H9 (cell line): ENCODE measurements around the gene SRPX. TPM values are rescaled to one million over a fixed set of nuclear protein-coding genes. Genes with fewer than 3 reads are reported as not detected.

ENCODE experiments used
- DNase-seq: peaks from one replicate; pipeline ENCODE4 v3.0.0-alpha.2; 2017
- H2AFZ ChIP-seq: one replicate; pipeline ENCODE4 v1.6.1; 2013; ENCODE audit warnings: mild to moderate bottlenecking, low read length, control low read depth, moderate library complexity
- H2AK5ac ChIP-seq: 2 replicates; pipeline ENCODE4 v1.6.1; 2013; ENCODE audit warnings: low read length, control low read depth, mixed read lengths; ENCODE audit not compliant: insufficient read length
- H2BK120ac ChIP-seq: one replicate; pipeline ENCODE4 v1.6.1; 2013; ENCODE audit warnings: low read depth, mild to moderate bottlenecking, low read length, control low read depth, inconsistent platforms; ENCODE audit not compliant: poor library complexity, severe bottlenecking
- H2BK12ac ChIP-seq: 2 replicates; pipeline ENCODE4 v1.6.1; 2013; ENCODE audit warnings: low read length, control low read depth, mixed read lengths, low read depth; ENCODE audit not compliant: insufficient read length
- H2BK15ac ChIP-seq: 2 replicates; pipeline ENCODE4 v1.6.1; 2013; ENCODE audit warnings: low read depth, low read length, control low read depth
- H2BK20ac ChIP-seq: one replicate; pipeline ENCODE4 v1.6.1; 2013; ENCODE audit warnings: low read depth, mild to moderate bottlenecking, low read length, control low read depth, inconsistent platforms; ENCODE audit not compliant: poor library complexity, severe bottlenecking
- H2BK5ac ChIP-seq: 2 replicates; pipeline ENCODE4 v1.6.1; 2013; ENCODE audit warnings: low read length, control low read depth, mixed read lengths; ENCODE audit not compliant: insufficient read length
- H3K14ac ChIP-seq: 2 replicates; pipeline ENCODE4 v1.6.1; 2013; ENCODE audit warnings: low read length, control low read depth; ENCODE audit not compliant: insufficient read depth
- H3K18ac ChIP-seq: 2 replicates; pipeline ENCODE4 v1.6.1; 2013; ENCODE audit warnings: low read depth, mild to moderate bottlenecking, mixed read lengths, low read length, control low read depth; ENCODE audit not compliant: insufficient read length
- H3K23ac ChIP-seq: 2 replicates; pipeline ENCODE4 v1.6.1; 2013; ENCODE audit warnings: low read length, control low read depth, mixed read lengths, low read depth; ENCODE audit not compliant: insufficient read length
- H3K23me2 ChIP-seq: 2 replicates; pipeline ENCODE4 v1.6.1; 2013; ENCODE audit warnings: low read depth, mild to moderate bottlenecking, mixed read lengths, low read length, control low read depth; ENCODE audit not compliant: insufficient read length, poor library complexity, severe bottlenecking
- H3K27ac ChIP-seq: 2 replicates; pipeline ENCODE4 v1.5.1; 2013; ENCODE audit warnings: low read length, control low read depth, mixed read lengths, low read depth; ENCODE audit not compliant: insufficient read length
- H3K27me3 ChIP-seq: 2 replicates; pipeline ENCODE4 v1.6.1; 2013; ENCODE audit warnings: low read length, control low read depth, inconsistent platforms; ENCODE audit not compliant: insufficient read depth
- H3K4ac ChIP-seq: 2 replicates; pipeline ENCODE4 v1.6.1; 2013; ENCODE audit warnings: low read depth, mild to moderate bottlenecking, control low read depth, inconsistent platforms, low read length, moderate library complexity
- H3K4me1 ChIP-seq: 2 replicates; pipeline ENCODE4 v1.6.1; 2013; ENCODE audit warnings: low read length, control low read depth, inconsistent platforms; ENCODE audit not compliant: insufficient read depth
- H3K4me2 ChIP-seq: 2 replicates; pipeline ENCODE4 v1.6.1; 2013; ENCODE audit warnings: low read length, control low read depth, mixed read lengths; ENCODE audit not compliant: insufficient read length, insufficient read depth
- H3K56ac ChIP-seq: 2 replicates; pipeline ENCODE4 v1.6.1; 2013; ENCODE audit warnings: low read depth, mild to moderate bottlenecking, mixed read lengths, low read length, control low read depth; ENCODE audit not compliant: insufficient read length
- H3K79me1 ChIP-seq: 2 replicates; pipeline ENCODE4 v1.6.1; 2013; ENCODE audit warnings: low read depth, mild to moderate bottlenecking, moderate library complexity, low read length, control low read depth, inconsistent platforms; ENCODE audit not compliant: insufficient read depth, poor library complexity, severe bottlenecking
- H3K79me2 ChIP-seq: 2 replicates; pipeline ENCODE4 v1.6.1; 2013; ENCODE audit warnings: low read length, control low read depth, inconsistent platforms; ENCODE audit not compliant: insufficient read depth
- H3K9ac ChIP-seq: 2 replicates; pipeline ENCODE4 v1.6.1; 2013; ENCODE audit warnings: low read length, control low read depth, mixed read lengths; ENCODE audit not compliant: insufficient read length; ENCODE audit errors: extremely low read depth
- H3K9me3 ChIP-seq: one replicate; pipeline ENCODE4 v1.6.1; 2013; ENCODE audit warnings: low read depth, low read length, inconsistent platforms; ENCODE audit not compliant: control insufficient read depth
- H3T11ph ChIP-seq: one replicate; pipeline ENCODE4 v1.6.1; 2013; ENCODE audit warnings: mild to moderate bottlenecking, low read length, control low read depth, inconsistent platforms
- H4K20me1 ChIP-seq: one replicate; pipeline ENCODE4 v1.6.1; 2013; ENCODE audit not compliant: control insufficient read depth, insufficient read length, insufficient read depth
- H4K5ac ChIP-seq: 2 replicates; pipeline ENCODE4 v1.6.1; 2013; ENCODE audit warnings: low read depth, mild to moderate bottlenecking, mixed read lengths, low read length, control low read depth; ENCODE audit not compliant: insufficient read length
- H4K8ac ChIP-seq: replicated peaks from 2 replicates; pipeline ENCODE4 v1.6.1; 2013; ENCODE audit warnings: low read length, control low read depth, mixed read lengths, low read depth; ENCODE audit not compliant: insufficient read length
- H4K91ac ChIP-seq: 2 replicates; pipeline ENCODE4 v1.6.1; 2013; ENCODE audit warnings: low read depth, mild to moderate bottlenecking, moderate library complexity, mixed read lengths, low read length, control low read depth; ENCODE audit not compliant: insufficient read length
- H3K27ac Mint-ChIP-seq, 3 experiments: 2 replicates in 2 of 3; 3 replicates in 1 of 3; pipeline ENCODE4 v1.8.0; 2020 to 2021; ENCODE audit warnings: mixed read lengths in 3 of 3, mild to moderate bottlenecking in 1 of 3, moderate library complexity in 1 of 3
- H3K27me3 Mint-ChIP-seq: 2 replicates; pipeline ENCODE4 v1.8.0; 2021; ENCODE audit warnings: low read depth, mild to moderate bottlenecking, moderate library complexity, mixed read lengths
- H3K36me3 Mint-ChIP-seq, 3 experiments: 2 replicates in 2 of 3; 3 replicates in 1 of 3; pipeline ENCODE4 v1.8.0; 2020 to 2021; ENCODE audit warnings: low read depth in 3 of 3, mixed read lengths in 3 of 3; ENCODE audit not compliant: insufficient read depth in 1 of 3
- H3K4me1 Mint-ChIP-seq, 2 experiments: 2 replicates each; pipeline ENCODE4 v1.8.0; 2020; ENCODE audit warnings: mixed read lengths in 2 of 2
- H3K4me3 Mint-ChIP-seq, 2 experiments: 2 replicates in 1 of 2; 3 replicates in 1 of 2; pipeline ENCODE4 v1.8.0; 2020 to 2021; ENCODE audit warnings: mild to moderate bottlenecking in 2 of 2, mixed read lengths in 2 of 2, moderate library complexity in 1 of 2
- H3K9me3 Mint-ChIP-seq, 2 experiments: 2 replicates in 1 of 2; 3 replicates in 1 of 2; pipeline ENCODE4 v1.8.0; 2020; ENCODE audit warnings: mild to moderate bottlenecking in 2 of 2, mixed read lengths in 2 of 2, moderate library complexity in 1 of 2
- CTCF ChIP-seq: fragments of 200-600 bp; sonication (generic); conservative IDR thresholded peaks from 3 replicates; pipeline ENCODE4 v1.8.0; 2021; ENCODE audit warnings: antibody characterized with exemption, mild to moderate bottlenecking
- WGBS: extraction: QIAGEN DNeasy Blood & Tissue Kit; methylation state at CpG from one replicate; pipeline ENCODE4 v1.1.7; 2013; ENCODE audit warnings: missing lambda C conversion rate, low lambda C conversion rate, mixed read lengths; ENCODE audit not compliant: insufficient read length; ENCODE audit errors: extremely low coverage; 5-methylcytosine and 5-hydroxymethylcytosine counted together
- total RNA-seq: library from RNA; stranded (reverse); gene quantifications from 2 replicates; pipeline ENCODE4 v1.2.1, GENCODE V29; 2021

SRPX gene
- total RNA-seq, 1 experiment from 2014 or later, result 2.8 TPM

GRCh38 chrX:38166478-38167083 lies 54.1 kb downstream of the SRPX start:
- Histone ChIP-seq H4K20me1 (no peaks in the 10 kb centered on the region), H2BK15ac (no peak overlapping the region), H3K4me2 (no peak overlapping the region), H2BK120ac (no peak overlapping the region), H2BK5ac (no peak overlapping the region), H3K23ac (no peak overlapping the region), H4K91ac (no peak overlapping the region), H4K5ac (no peak overlapping the region), H2BK12ac (no peak overlapping the region), H2BK20ac (no peak overlapping the region), H3K23me2 (no peaks in the 10 kb centered on the region), H2AFZ (no peak overlapping the region), H2AK5ac (no peak overlapping the region), H3K27ac (no peak overlapping the region), H3K14ac (no peak overlapping the region), H3K18ac (no peak overlapping the region), H3K27me3 (no peaks in the 10 kb centered on the region), H3K4ac (no peak overlapping the region), H4K8ac (no peak overlapping the region), H3K4me1 (no peaks in the 10 kb centered on the region; the same call in 1 of the 2 replicates), H3K79me1 (no peaks in the 10 kb centered on the region), H3K9ac (no peak overlapping the region), H3K79me2 (no peaks in the 10 kb centered on the region), H3T11ph (no peak overlapping the region), H3K56ac (no peak overlapping the region), H3K9me3 (no peaks in the 10 kb centered on the region)
- peaks cover 0 to 2% (median 2%) of the 10 kb centered on the region in 3 experiments; a peak in 3 of 7 replicates for H3K36me3 Mint-ChIP-seq
- no peak overlapping the region for H3K4me3 Mint-ChIP-seq
- peak; percentile 72 for TF ChIP-seq CTCF
- WGBS, result no CpG with 5 or more reads among the region's 2 CpGs
- H3K4me1 Mint-ChIP-seq, result peaks cover 3 to 7% of the 10 kb centered on the region in 2 experiments; a peak in 2 of 4 replicates
- peaks cover 60 to 75% of the 10 kb centered on the region in 2 experiments for H3K9me3 Mint-ChIP-seq
- no peak for DNase-seq
- H3K27me3 Mint-ChIP-seq, result no peaks in the 10 kb centered on the region; the same call in 1 of the 2 replicates
- H3K27ac Mint-ChIP-seq, result no peak overlapping the region
